Bronchial epithelial cell (primary cell): ENCODE data around the gene RPS6KA2. TPM values are rescaled to one million over a fixed set of nuclear protein-coding genes. Genes with fewer than 3 reads are reported as not detected.
A peak's percentile ranks its signal among the peaks of the same experiment; 100 is the strongest.

Source experiments
- DNase-seq: peaks from one replicate; pipeline ENCODE4 v3.0.0-alpha.2; 2010; ENCODE audit warnings: low read depth
- FAIRE-seq: peaks from 2 replicates; lab custom pipeline; 2011; peaks lifted over from hg19 to GRCh38; lab: Jason Lieb, UNC
- H3K27me3 ChIP-seq: 2 replicates; pipeline ENCODE4 v1.5.1; 2011; ENCODE audit warnings: low read length; ENCODE audit not compliant: control insufficient read depth, insufficient read depth
- H3K36me3 ChIP-seq: 2 replicates; pipeline ENCODE4 v1.5.1; 2011; ENCODE audit warnings: low read length; ENCODE audit not compliant: control insufficient read depth, insufficient read depth
- H3K4me3 ChIP-seq: 2 replicates; pipeline ENCODE4 v1.5.1; 2011; ENCODE audit warnings: mild to moderate bottlenecking, low read depth, low read length, control low read depth
- total RNA-seq: library from RNA; depleted of rRNA; stranded (reverse); fragments of >200 nt; gene quantifications from 2 replicates; pipeline ENCODE4 v1.2.1, GENCODE V29; 2014
- TF ChIP-seq, protein P1 (sequence below): IDR thresholded peaks from 2 replicates; pipeline ENCODE4 v1.5.1; 2011; ENCODE audit warnings: mild to moderate bottlenecking, moderate library complexity, low read length, control low read depth, inconsistent platforms; ENCODE audit not compliant: insufficient read depth, severe bottlenecking

The RPS6KA2 gene
- total RNA-seq, 1 donor from 2014 or later: 42.6 TPM

DNA sequence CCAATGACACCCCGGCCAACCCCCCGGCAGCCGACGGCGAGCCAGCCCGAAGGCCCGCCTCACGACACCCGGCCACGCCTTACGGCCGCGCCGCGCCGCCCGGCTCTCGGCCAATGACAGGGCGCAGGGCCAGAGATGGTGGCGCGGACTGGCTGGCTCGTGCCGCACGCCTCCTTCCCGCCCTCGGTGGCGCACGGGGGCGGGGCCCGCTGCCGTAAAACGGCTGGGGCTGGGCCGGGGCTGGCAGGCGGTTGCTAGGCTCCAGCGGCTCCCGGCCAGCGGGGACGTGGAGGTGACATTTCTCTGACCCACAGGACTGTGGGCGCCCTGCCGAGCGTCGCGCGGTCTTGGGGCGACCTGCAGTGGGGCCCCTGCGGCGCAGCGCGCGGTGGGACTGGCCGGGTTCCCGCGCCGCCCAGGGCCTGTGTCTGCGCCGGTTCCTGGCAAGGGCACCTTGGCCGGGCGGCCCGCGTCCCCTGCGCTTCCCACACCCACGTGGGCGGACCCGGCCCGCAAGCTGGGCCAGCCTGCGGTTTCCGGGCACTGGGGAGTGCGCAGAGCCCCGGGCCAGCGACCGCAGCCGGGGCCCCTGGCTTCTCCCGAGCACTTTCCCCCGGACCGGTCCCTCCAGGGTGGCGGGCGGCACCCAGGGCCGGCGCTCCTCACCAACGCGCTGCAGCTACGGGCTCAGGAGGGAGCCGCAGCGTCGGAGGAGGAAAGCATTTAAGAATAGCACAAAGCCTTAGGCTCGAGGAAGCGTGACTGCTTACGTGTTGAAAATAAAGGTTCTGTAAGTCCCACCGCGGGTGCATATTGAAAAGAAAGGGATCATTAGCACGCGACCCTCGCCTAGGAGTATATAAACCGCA lies 243.9 kb downstream of the RPS6KA2 start, which contains the start of gene MPC1:
Gene MPC1 (minus strand): TSS at position 8 of the 869 bp plus-strand sequence. CDS start 64 bp downstream, outside the sequence.
- Histone ChIP-seq H3K27me3 (no peaks in the 10 kb centered on the region), H3K4me3 (peak within 1 kb of the TSS; percentile 89), H3K36me3 (no peaks in the 10 kb centered on the region)
- TF ChIP-seq, protein P1, sequence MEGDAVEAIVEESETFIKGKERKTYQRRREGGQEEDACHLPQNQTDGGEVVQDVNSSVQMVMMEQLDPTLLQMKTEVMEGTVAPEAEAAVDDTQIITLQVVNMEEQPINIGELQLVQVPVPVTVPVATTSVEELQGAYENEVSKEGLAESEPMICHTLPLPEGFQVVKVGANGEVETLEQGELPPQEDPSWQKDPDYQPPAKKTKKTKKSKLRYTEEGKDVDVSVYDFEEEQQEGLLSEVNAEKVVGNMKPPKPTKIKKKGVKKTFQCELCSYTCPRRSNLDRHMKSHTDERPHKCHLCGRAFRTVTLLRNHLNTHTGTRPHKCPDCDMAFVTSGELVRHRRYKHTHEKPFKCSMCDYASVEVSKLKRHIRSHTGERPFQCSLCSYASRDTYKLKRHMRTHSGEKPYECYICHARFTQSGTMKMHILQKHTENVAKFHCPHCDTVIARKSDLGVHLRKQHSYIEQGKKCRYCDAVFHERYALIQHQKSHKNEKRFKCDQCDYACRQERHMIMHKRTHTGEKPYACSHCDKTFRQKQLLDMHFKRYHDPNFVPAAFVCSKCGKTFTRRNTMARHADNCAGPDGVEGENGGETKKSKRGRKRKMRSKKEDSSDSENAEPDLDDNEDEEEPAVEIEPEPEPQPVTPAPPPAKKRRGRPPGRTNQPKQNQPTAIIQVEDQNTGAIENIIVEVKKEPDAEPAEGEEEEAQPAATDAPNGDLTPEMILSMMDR: no peak
- DNase-seq (peak; percentile 82), FAIRE-seq (no peak)

DNA sequence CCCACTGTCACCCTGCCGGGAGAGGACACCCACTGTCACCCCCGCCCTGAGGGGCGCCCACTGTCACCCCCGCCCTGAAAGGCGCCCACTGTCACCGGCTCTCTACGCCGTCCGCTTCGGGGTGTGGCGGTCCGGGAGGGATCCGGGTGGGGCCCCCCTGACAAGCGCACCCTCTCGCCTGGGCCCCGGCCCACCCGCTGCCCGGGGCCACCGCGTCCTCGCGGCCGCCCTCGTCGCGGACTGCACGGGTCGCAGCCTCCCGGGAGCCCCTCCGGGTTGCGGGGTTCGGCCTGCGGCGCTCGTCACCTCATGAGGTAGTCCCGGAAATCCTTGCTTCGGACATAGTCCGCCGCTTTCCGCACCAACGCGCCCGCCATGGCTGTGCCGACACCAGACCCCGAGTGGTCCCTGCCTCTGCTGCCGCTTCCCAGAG lies 244.5 kb downstream of the RPS6KA2 start:
- DNase-seq (no peak), FAIRE-seq (no peak)
- Histone ChIP-seq H3K4me3 (peak overlapping the region; percentile 89), H3K36me3 (no peaks in the 10 kb centered on the region), H3K27me3 (no peaks in the 10 kb centered on the region)
- TF ChIP-seq, protein P1: no peak

DNA sequence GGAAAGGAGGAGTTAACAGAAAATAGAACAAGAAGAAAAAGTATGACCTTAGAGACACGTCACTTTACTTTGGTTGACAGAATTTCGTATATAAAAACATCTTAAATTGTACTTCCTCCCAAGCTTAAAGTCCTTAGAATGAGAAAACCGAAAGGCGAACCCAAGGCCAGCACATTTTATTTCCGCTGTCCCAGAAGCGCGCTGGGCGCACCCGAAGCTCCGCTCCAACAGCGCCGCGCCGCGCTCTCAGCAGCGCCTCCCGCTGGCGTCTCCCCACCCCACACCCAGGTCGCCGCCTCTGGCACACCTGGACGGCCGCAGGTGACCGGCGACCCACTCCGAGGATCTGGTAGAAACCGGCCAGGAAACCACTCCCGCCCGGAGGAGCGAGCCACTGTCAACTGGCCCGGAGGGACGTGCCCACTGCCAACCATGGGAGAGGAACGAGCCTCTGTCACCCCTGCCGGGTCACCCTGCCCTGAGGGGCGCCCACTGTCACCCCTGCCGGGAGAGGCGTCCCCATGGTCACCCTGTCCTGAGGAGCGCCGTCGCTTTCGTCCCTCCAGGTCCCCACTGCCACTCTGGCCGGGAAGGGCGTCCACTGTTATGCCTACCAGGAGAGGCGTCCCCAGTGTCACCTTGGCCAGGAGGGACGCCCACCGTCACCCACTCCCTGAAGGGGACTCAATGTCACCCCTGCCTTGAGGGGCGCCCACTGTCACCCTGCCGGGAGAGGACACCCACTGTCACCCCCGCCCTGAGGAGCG lies 245.1 kb downstream of the RPS6KA2 start:
- H3K27me3 ChIP-seq: no peaks in the 10 kb centered on the region
- DNase-seq (peak; percentile 50), FAIRE-seq (no peak)
- TF ChIP-seq, protein P1: peak; percentile 88
- peak overlapping the region; percentile 89 for H3K4me3 ChIP-seq
- H3K36me3 ChIP-seq: no peaks in the 10 kb centered on the region

DNA sequence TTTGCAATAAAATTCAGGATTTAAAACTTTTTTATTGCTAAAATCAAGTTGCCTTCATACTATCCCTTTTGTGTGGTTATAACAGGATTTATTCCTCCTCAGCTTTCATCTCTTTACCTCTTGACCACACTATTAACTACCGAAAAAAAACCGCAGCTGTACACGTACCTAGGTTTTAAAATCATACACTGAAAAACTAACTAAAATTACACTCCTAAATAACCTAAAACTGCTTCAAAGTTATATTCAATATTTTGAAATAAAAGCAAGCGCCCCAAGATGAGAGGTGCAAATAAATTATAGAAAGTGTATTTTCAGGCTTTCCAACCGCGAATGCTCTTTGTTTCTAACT lies 245.7 kb downstream of the RPS6KA2 start:
- FAIRE-seq (no peak), DNase-seq (no peak)
- H3K4me3 ChIP-seq: peak overlapping the region; percentile 89
- H3K27me3 ChIP-seq: no peaks in the 10 kb centered on the region
- H3K36me3 ChIP-seq: no peaks in the 10 kb centered on the region
- TF ChIP-seq, protein P1: no peak

DNA sequence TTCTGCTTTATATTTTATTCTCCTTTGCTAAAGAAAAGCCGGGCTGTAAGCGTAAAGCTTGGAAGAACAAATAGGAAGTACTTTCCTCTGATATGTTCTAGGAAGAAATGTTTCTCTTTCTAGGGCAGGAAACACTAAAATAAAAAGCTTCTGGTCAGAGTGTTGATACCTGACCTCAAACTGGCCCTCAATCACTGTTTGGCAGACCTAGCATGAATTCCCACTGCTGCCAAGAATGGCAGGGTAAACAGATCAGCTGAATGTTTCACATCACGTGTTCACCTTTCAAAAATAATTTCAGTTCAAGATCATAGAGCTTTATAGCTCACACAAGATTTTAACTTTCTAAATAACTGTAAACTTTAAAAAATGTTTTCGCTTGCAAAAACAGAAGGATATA lies 247.3 kb downstream of the RPS6KA2 start:
- FAIRE-seq: no peak
- H3K27me3 ChIP-seq: no peaks in the 10 kb centered on the region

More for the DNA sequence above, 247.3 kb downstream of the RPS6KA2 start:
- TF ChIP-seq, protein P1: no peak
- Histone ChIP-seq H3K4me3 (no peak overlapping the region), H3K36me3 (no peaks in the 10 kb centered on the region)
- DNase-seq: no peak
